MCF 10A (cell line): Measurements from ENCODE around the gene HSDL2. TPM values are rescaled to one million over a fixed set of nuclear protein-coding genes. Genes with fewer than 3 reads are reported as not detected.

Experiments used
- Bru-seq: library from RNA; stranded (reverse); fragments of 400-500 nt; gene quantifications from one replicate; lab custom pipeline; 2021; lab: Mats Ljungman, UMichigan
- BruChase-seq, 2 experiments: library from RNA; stranded (reverse); fragments of 400-500 nt; gene quantifications; one replicate each; lab custom pipeline; 2021; lab: Mats Ljungman, UMichigan
- BruUV-seq: library from RNA; stranded (reverse); fragments of 400-500 nt; replicated peaks from 2 replicates; lab custom pipeline; 2021; lab: Mats Ljungman, UMichigan
- CTCF ChIA-PET: fragments of 300-600 bp; sonication (Branson Sonifier 250); formaldehyde crosslinking; extraction: SDS; loops from one replicate; lab custom pipeline; 2021; ENCODE audit warnings: antibody characterized with exemption, inconsistent platforms; lab: Yijun Ruan, JAX
- POLR2A ChIA-PET: fragments of 300-600, 350-650 bp; sonication (Branson Sonifier 250); formaldehyde crosslinking; extraction: SDS; loops from one replicate; lab custom pipeline; 2020; ENCODE audit warnings: antibody characterized with exemption, inconsistent platforms; lab: Yijun Ruan, JAX
- DNase-seq: peaks from one replicate; pipeline ENCODE4 v3.0.0-alpha.2; 2018; ENCODE audit not compliant: unreplicated experiment
- H3K27ac Mint-ChIP-seq: one replicate; pipeline ENCODE4 v1.8.0; 2022; ENCODE audit warnings: mild to moderate bottlenecking, low read depth, mixed read lengths; ENCODE audit not compliant: unreplicated experiment
- H3K27me3 Mint-ChIP-seq: one replicate; pipeline ENCODE4 v1.8.0; 2022; ENCODE audit warnings: mixed read lengths; ENCODE audit not compliant: insufficient read depth, unreplicated experiment
- H3K36me3 Mint-ChIP-seq: one replicate; pipeline ENCODE4 v1.8.0; 2022; ENCODE audit warnings: mild to moderate bottlenecking, moderate library complexity, mixed read lengths; ENCODE audit not compliant: insufficient read depth, unreplicated experiment
- H3K4me1 Mint-ChIP-seq: one replicate; pipeline ENCODE4 v1.8.0; 2022; ENCODE audit warnings: mixed read lengths; ENCODE audit not compliant: insufficient read depth, unreplicated experiment
- H3K4me3 Mint-ChIP-seq: one replicate; pipeline ENCODE4 v1.8.0; 2022; ENCODE audit warnings: mild to moderate bottlenecking, moderate library complexity, mixed read lengths; ENCODE audit not compliant: unreplicated experiment
- H3K9me3 Mint-ChIP-seq: one replicate; pipeline ENCODE4 v1.8.0; 2022; ENCODE audit warnings: mixed read lengths; ENCODE audit not compliant: unreplicated experiment
- CTCF ChIP-seq: fragments of 200-600 bp; IDR thresholded peaks from one replicate; pipeline ENCODE4 v1.8.0; 2022; ENCODE audit warnings: antibody characterized with exemption, mild to moderate bottlenecking; ENCODE audit not compliant: unreplicated experiment
- intact Hi-C: fragments of 100-400 bp; cut with micrococcal nuclease; formaldehyde crosslinking; loops from 2 replicates; pipeline ENCODE4 v1.14.1; 2022
- long read RNA-seq: library from polyadenylated mRNA; stranded (forward); transcript quantifications from one replicate; pipeline ENCODE4 v2.0.0, GENCODE V29; 2022
- total RNA-seq: library from RNA; stranded (reverse); gene quantifications from 2 replicates; pipeline ENCODE4 v1.2.3, GENCODE V29; 2022

HSDL2 gene
- total RNA-seq (20.6 and 26.7 TPM in 2 replicates), Bru-seq, nascent RNA (percentile 65 among the genes with signal in this experiment), BruChase-seq, experiment 1, labeled RNA remaining after a 6-hour chase (percentile 67 among the genes with signal in this experiment), BruChase-seq, experiment 2, labeled RNA remaining after a 2-hour chase (percentile 63 among the genes with signal in this experiment)
- long read RNA-seq, transcript HSDL2-202 (11 exons, 3,350 nt): major isoform, 65 of 90 reads
- long read RNA-seq, partial matches to known transcripts: 6 of 90 reads
- long read RNA-seq, other reads (novel, unspliced or antisense): 17 of 90 reads

GRCh38 chr9:112380102-112380824, at the start of gene HSDL2:
HSDL2 (plus strand) TSS chr9:112380108; CDS start chr9:112380164, 56 bp downstream.
- no peak for TF ChIP-seq CTCF
- Mint-ChIP-seq H3K4me3 (peak within 1 kb of the TSS; percentile 93), H3K36me3 (peaks cover 6% of the 10 kb centered on the region), H3K27ac (peak within 1 kb of the TSS; percentile 83), H3K4me1 (peaks cover 34% of the 10 kb centered on the region), H3K9me3 (no peaks in the 10 kb centered on the region), H3K27me3 (no peaks in the 10 kb centered on the region)
- intact Hi-C loops: loop anchor here (10.0 kb wide), 1 partner anchor 525 kb away; no protein-coding TSS in a partner anchor
- TSS peak; percentile 59 for BruUV-seq
- CTCF ChIA-PET: interaction anchor here (0.6 to 3.5 kb wide), 9 partner anchors 11 to 399 kb away, joined by 3 to 28 read pairs (median 3); no protein-coding TSS in a partner anchor
- POLR2A ChIA-PET: interaction anchor here (0.5 to 4.2 kb wide), 45 partner anchors 10 to 895 kb away, joined by 3 to 50 read pairs (median 5); partner anchors contain the start of genes FKBP15, INIP, KIAA1958 and PTBP3
- peak; percentile 54 for DNase-seq

GRCh38 chr9:112331674-112331952, 48.3 kb upstream of the HSDL2 start:
- intact Hi-C loops: no loop called here
- H3K27ac Mint-ChIP-seq: peak overlapping the region; percentile 94
- peak; percentile 26 for DNase-seq
- no peaks in the 10 kb centered on the region for H3K36me3 Mint-ChIP-seq
- peak overlapping the region; percentile 94 for H3K4me3 Mint-ChIP-seq
- H3K9me3 Mint-ChIP-seq: no peaks in the 10 kb centered on the region
- CTCF ChIA-PET: interaction anchor here (0.8 to 2.4 kb wide), 3 partner anchors 218 to 385 kb away, joined by 3 to 13 read pairs (median 4); no protein-coding TSS in a partner anchor
- TF ChIP-seq CTCF: no peak
- POLR2A ChIA-PET: interaction anchor here (0.6 to 3.6 kb wide), 22 partner anchors 10 to 572 kb away, joined by 3 to 50 read pairs (median 4); partner anchors contain the start of genes HSDL2 and UGCG
- no TSS peak for BruUV-seq
- peaks cover 15% of the 10 kb centered on the region for H3K4me1 Mint-ChIP-seq
- no peaks in the 10 kb centered on the region for H3K27me3 Mint-ChIP-seq

- peaks cover 15% of the 10 kb centered on the region for H3K4me1 Mint-ChIP-seq
- CTCF ChIA-PET: interaction anchor here (0.6 to 2.4 kb wide), 3 partner anchors 219 to 385 kb away, joined by 3 to 13 read pairs (median 8); no protein-coding TSS in a partner anchor
- POLR2A ChIA-PET: interaction anchor here (0.6 to 3.6 kb wide), 30 partner anchors 11 to 573 kb away, joined by 3 to 50 read pairs (median 4); partner anchors contain the start of genes HSDL2, SNX30 and UGCG
- H3K4me3 Mint-ChIP-seq: peak overlapping the region; percentile 94
- H3K36me3 Mint-ChIP-seq: no peaks in the 10 kb centered on the region
- peak overlapping the region; percentile 94 for H3K27ac Mint-ChIP-seq
- intact Hi-C loops: loop anchor here (2.0 kb wide), 2 partner anchors 99 to 157 kb away; partner anchors contain the start of gene SUSD1
- no peak for TF ChIP-seq CTCF
- no peaks in the 10 kb centered on the region for H3K9me3 Mint-ChIP-seq
- peak; percentile 23 for DNase-seq
- TSS peak; percentile 38 for BruUV-seq
- H3K27me3 Mint-ChIP-seq: no peaks in the 10 kb centered on the region
These were observed 47.7 kb upstream of the HSDL2 start for GRCh38 chr9:112332214-112332613.
